Caco-2 (cell line): ENCODE measurements around the gene MACROD1. TPM values are rescaled to one million over a fixed set of nuclear protein-coding genes. Genes with fewer than 3 reads are reported as not detected.

Source experiments
- BruUV-seq: library from RNA; stranded (reverse); fragments of 400-500 nt; replicated peaks from 2 replicates; lab custom pipeline; 2021; lab: Mats Ljungman, UMichigan
- CTCF ChIA-PET: fragments of 300-600 bp; sonication (Branson Sonifier 250); formaldehyde crosslinking; loops from one replicate; lab custom pipeline; 2022; ENCODE audit warnings: antibody characterized with exemption; lab: Charles Lee
- POLR2A ChIA-PET: fragments of 300-600 bp; sonication (Branson Sonifier 250); formaldehyde crosslinking; loops from one replicate; lab custom pipeline; 2022; ENCODE audit warnings: antibody characterized with exemption; lab: Charles Lee
- DNase-seq, 2 experiments: peaks; one replicate each; pipeline versions ENCODE4 v3.0.0 to v3.0.0-alpha.2; 2020 to 2022
- H3K27me3 ChIP-seq: replicated peaks from 2 replicates; pipeline ENCODE4 v1.6.0; 2011; ENCODE audit warnings: low read length; ENCODE audit not compliant: control insufficient read depth, insufficient read depth
- H3K36me3 ChIP-seq: 2 replicates; pipeline ENCODE4 v1.5.1; 2011; ENCODE audit warnings: low read length; ENCODE audit not compliant: control insufficient read depth, insufficient read depth
- H3K4me1 ChIP-seq: fragments of 250-450 bp; sonication (Bioruptor Pico); 2 replicates; pipeline ENCODE4 v1.5.1; 2020; ENCODE audit warnings: mild to moderate bottlenecking
- H3K4me3 ChIP-seq: 2 replicates; pipeline ENCODE4 v1.5.1; 2011; ENCODE audit warnings: low read depth, mild to moderate bottlenecking, control low read depth, low read length
- H3K9me3 ChIP-seq: fragments of 250-450 bp; sonication (Bioruptor Pico); 2 replicates; pipeline ENCODE4 v1.5.1; 2020; ENCODE audit warnings: mild to moderate bottlenecking, moderate library complexity
- H3K27ac Mint-ChIP-seq: one replicate; pipeline ENCODE4 v1.8.0; 2022; ENCODE audit warnings: mixed read lengths; ENCODE audit not compliant: unreplicated experiment
- H3K27me3 Mint-ChIP-seq: one replicate; pipeline ENCODE4 v1.8.0; 2022; ENCODE audit warnings: mixed read lengths; ENCODE audit not compliant: insufficient read depth, unreplicated experiment
- H3K36me3 Mint-ChIP-seq: one replicate; pipeline ENCODE4 v1.8.0; 2022; ENCODE audit warnings: mild to moderate bottlenecking, mixed read lengths; ENCODE audit not compliant: insufficient read depth, unreplicated experiment
- H3K4me1 Mint-ChIP-seq: one replicate; pipeline ENCODE4 v1.8.0; 2022; ENCODE audit warnings: low read depth, mixed read lengths; ENCODE audit not compliant: unreplicated experiment
- H3K4me3 Mint-ChIP-seq: one replicate; pipeline ENCODE4 v1.8.0; 2022; ENCODE audit warnings: mild to moderate bottlenecking, moderate library complexity, mixed read lengths; ENCODE audit not compliant: unreplicated experiment
- H3K9me3 Mint-ChIP-seq: one replicate; pipeline ENCODE4 v1.8.0; 2022; ENCODE audit warnings: mixed read lengths; ENCODE audit not compliant: unreplicated experiment
- intact Hi-C: fragments of 100-400 bp; cut with micrococcal nuclease; formaldehyde crosslinking; loops from one replicate; pipeline ENCODE4 v1.10.0; 2022; ENCODE audit not compliant: unreplicated experiment
- total RNA-seq: library from RNA; stranded (reverse); gene quantifications from 2 replicates; pipeline ENCODE4 v1.2.3, GENCODE V29; 2022
- TF ChIP-seq, protein P1 (sequence below), 2 experiments: fragments of 200-600 bp in 1 of 2; IDR thresholded peaks; 1 replicate in 1 of 2; 2 replicates in 1 of 2; pipeline versions ENCODE4 v1.5.1 to v1.8.0; 2011 to 2022; ENCODE audit warnings: antibody characterized with exemption in 1 of 2, control low read depth in 1 of 2, inconsistent platforms in 1 of 2, low read depth in 1 of 2, low read length in 1 of 2, mild to moderate bottlenecking in 1 of 2, moderate library complexity in 1 of 2; ENCODE audit not compliant: insufficient read depth in 1 of 2, severe bottlenecking in 1 of 2, unreplicated experiment in 1 of 2

The MACROD1 gene
- total RNA-seq, 1 experiment from 2014 or later = 29.6 TPM

- intact Hi-C loops = no loop called here
- Mint-ChIP-seq H3K36me3 (no peaks in the 10 kb centered on the region), H3K4me3 (no peak overlapping the region), H3K27ac (no peak overlapping the region), H3K4me1 (no peaks in the 10 kb centered on the region), H3K9me3 (no peaks in the 10 kb centered on the region), H3K27me3 (no peaks in the 10 kb centered on the region)
- no peak for DNase-seq
- no peak overlapping the region for H3K4me3 ChIP-seq
- H3K36me3 ChIP-seq = no peaks in the 10 kb centered on the region
- no peaks in the 10 kb centered on the region for H3K27me3 ChIP-seq
- no peaks in the 10 kb centered on the region for H3K4me1 ChIP-seq
- BruUV-seq = no TSS peak
- H3K9me3 ChIP-seq = no peaks in the 10 kb centered on the region
- TF ChIP-seq, protein P1, sequence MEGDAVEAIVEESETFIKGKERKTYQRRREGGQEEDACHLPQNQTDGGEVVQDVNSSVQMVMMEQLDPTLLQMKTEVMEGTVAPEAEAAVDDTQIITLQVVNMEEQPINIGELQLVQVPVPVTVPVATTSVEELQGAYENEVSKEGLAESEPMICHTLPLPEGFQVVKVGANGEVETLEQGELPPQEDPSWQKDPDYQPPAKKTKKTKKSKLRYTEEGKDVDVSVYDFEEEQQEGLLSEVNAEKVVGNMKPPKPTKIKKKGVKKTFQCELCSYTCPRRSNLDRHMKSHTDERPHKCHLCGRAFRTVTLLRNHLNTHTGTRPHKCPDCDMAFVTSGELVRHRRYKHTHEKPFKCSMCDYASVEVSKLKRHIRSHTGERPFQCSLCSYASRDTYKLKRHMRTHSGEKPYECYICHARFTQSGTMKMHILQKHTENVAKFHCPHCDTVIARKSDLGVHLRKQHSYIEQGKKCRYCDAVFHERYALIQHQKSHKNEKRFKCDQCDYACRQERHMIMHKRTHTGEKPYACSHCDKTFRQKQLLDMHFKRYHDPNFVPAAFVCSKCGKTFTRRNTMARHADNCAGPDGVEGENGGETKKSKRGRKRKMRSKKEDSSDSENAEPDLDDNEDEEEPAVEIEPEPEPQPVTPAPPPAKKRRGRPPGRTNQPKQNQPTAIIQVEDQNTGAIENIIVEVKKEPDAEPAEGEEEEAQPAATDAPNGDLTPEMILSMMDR (IDR thresholded peaks at IDR 0.05; ENCODE audit: insufficient read depth in 1 of 2, low read depth in 1 of 2, low read length in 1 of 2, severe bottlenecking in 1 of 2, unreplicated experiment in 1 of 2) = no peak
- ChIA-PET CTCF (no interaction called here), POLR2A (no interaction called here)
These were observed 42.2 kb downstream of the MACROD1 start for GRCh38 chr11:64123679-64124078.

- Histone ChIP-seq H3K4me1 (no peaks in the 10 kb centered on the region), H3K4me3 (no peak overlapping the region), H3K9me3 (no peaks in the 10 kb centered on the region), H3K36me3 (no peaks in the 10 kb centered on the region), H3K27me3 (no peaks in the 10 kb centered on the region)
- TF ChIP-seq, protein P1 (IDR thresholded peaks at IDR 0.05; ENCODE audit: insufficient read depth in 1 of 2, low read depth in 1 of 2, low read length in 1 of 2, severe bottlenecking in 1 of 2, unreplicated experiment in 1 of 2) = no peak
- Mint-ChIP-seq H3K9me3 (no peaks in the 10 kb centered on the region), H3K36me3 (no peaks in the 10 kb centered on the region), H3K4me1 (no peaks in the 10 kb centered on the region), H3K4me3 (no peak overlapping the region), H3K27me3 (no peaks in the 10 kb centered on the region), H3K27ac (no peak overlapping the region)
- DNase-seq = no peak
- BruUV-seq = no TSS peak
- CTCF ChIA-PET = no interaction called here
- intact Hi-C loops = no loop called here
- POLR2A ChIA-PET = no interaction called here
These were observed 43.2 kb downstream of the MACROD1 start for GRCh38 chr11:64122411-64123410.

- no peak for DNase-seq
- H3K27ac Mint-ChIP-seq = no peak overlapping the region
- Histone ChIP-seq H3K27me3 (no peaks in the 10 kb centered on the region), H3K9me3 (no peaks in the 10 kb centered on the region), H3K36me3 (no peaks in the 10 kb centered on the region), H3K4me3 (no peak overlapping the region), H3K4me1 (no peaks in the 10 kb centered on the region)
- POLR2A ChIA-PET = no interaction called here
- H3K9me3 Mint-ChIP-seq = no peaks in the 10 kb centered on the region
- intact Hi-C loops = no loop called here
- CTCF ChIA-PET = interaction anchor here (0.7 kb wide), 2 partner anchors 91 to 696 kb away, joined by 3 read pairs; no protein-coding TSS in a partner anchor
- H3K27me3 Mint-ChIP-seq = no peaks in the 10 kb centered on the region
- H3K4me1 Mint-ChIP-seq = no peaks in the 10 kb centered on the region
- TF ChIP-seq, protein P1 (IDR thresholded peaks at IDR 0.05; ENCODE audit: insufficient read depth in 1 of 2, low read depth in 1 of 2, low read length in 1 of 2, severe bottlenecking in 1 of 2, unreplicated experiment in 1 of 2) = no peak
- no peaks in the 10 kb centered on the region for H3K36me3 Mint-ChIP-seq
- no peak overlapping the region for H3K4me3 Mint-ChIP-seq
- BruUV-seq = no TSS peak
These were observed 44.1 kb downstream of the MACROD1 start for GRCh38 chr11:64121663-64122410.
